HFF-Myc (cell line): ENCODE data around the gene PDCD1LG2.

Source experiments
- DNase-seq: peaks from one replicate; pipeline ENCODE4 v3.0.0-alpha.2; 2011; ENCODE audit warnings: low read depth; ENCODE audit errors: extremely low read depth
- H3K4me3 ChIP-seq: replicated peaks from 2 replicates; pipeline ENCODE4 v1.5.1; 2011; ENCODE audit warnings: low read depth, mild to moderate bottlenecking, control low read depth, low read length
- CTCF ChIP-seq: IDR thresholded peaks from 2 replicates; pipeline ENCODE4 v1.5.1; 2012; ENCODE audit warnings: mild to moderate bottlenecking, low read depth, low read length, control low read depth; ENCODE audit errors: missing control alignments

PDCD1LG2 gene

GRCh38 chr9:5559659-5560058 lies 49.3 kb downstream of the PDCD1LG2 start:
- no peak overlapping the region for H3K4me3 ChIP-seq
- no peak for DNase-seq
- TF ChIP-seq CTCF: no peak

GRCh38 chr9:5560443-5561100 lies 50.2 kb downstream of the PDCD1LG2 start:
- no peak for TF ChIP-seq CTCF
- no peak for DNase-seq
- no peak overlapping the region for H3K4me3 ChIP-seq

GRCh38 chr9:5561828-5562488 lies 51.6 kb downstream of the PDCD1LG2 start:
- DNase-seq: no peak
- no peak overlapping the region for H3K4me3 ChIP-seq
- TF ChIP-seq CTCF: no peak

- no peak for DNase-seq
- H3K4me3 ChIP-seq: no peak overlapping the region
- no peak for TF ChIP-seq CTCF
Observed at GRCh38 chr9:5562806-5563416, 52.6 kb downstream of the PDCD1LG2 start.

- no peak for DNase-seq
- no peak for TF ChIP-seq CTCF
- H3K4me3 ChIP-seq: no peak overlapping the region
Observed at GRCh38 chr9:5563417-5563815, 53.1 kb downstream of the PDCD1LG2 start.

GRCh38 chr9:5563886-5564285 lies 53.6 kb downstream of the PDCD1LG2 start:
- no peak overlapping the region for H3K4me3 ChIP-seq
- TF ChIP-seq CTCF: no peak
- no peak for DNase-seq
